ENCODE results near the gene ZNF618.
"Not testable (repeated sequence)": the region's sequence is repeated elsewhere in the genome, so short reads cannot be mapped to it uniquely, and the experiment has no call there.

The ZNF618 gene

GRCh38 chr9:114028646-114029045 lies 152.5 kb downstream of the ZNF618 start:
- DNase-seq: no peak

- no peak for DNase-seq
Observed at GRCh38 chr9:114029311-114030170, 153.4 kb downstream of the ZNF618 start.

- no peak for DNase-seq
Observed at GRCh38 chr9:114030364-114030763, 154.3 kb downstream of the ZNF618 start.

GRCh38 chr9:114031037-114031630 lies 155.0 kb downstream of the ZNF618 start:
- DNase-seq: no peak

- no peak for DNase-seq
Observed at GRCh38 chr9:114031948-114032840, 156.1 kb downstream of the ZNF618 start.

GRCh38 chr9:114033397-114034103 lies 157.4 kb downstream of the ZNF618 start:
- DNase-seq: peak; percentile 21

- DNase-seq: no peak
Observed at GRCh38 chr9:114034196-114034595, 158.1 kb downstream of the ZNF618 start.

GRCh38 chr9:114034661-114035062 lies 158.6 kb downstream of the ZNF618 start:
- no peak for DNase-seq

GRCh38 chr9:114035221-114035844 lies 159.2 kb downstream of the ZNF618 start:
- no peak for DNase-seq

GRCh38 chr9:114035845-114036801 lies 160.0 kb downstream of the ZNF618 start:
- DNase-seq: no peak

- no peak for DNase-seq
Observed at GRCh38 chr9:114037249-114037648, 161.1 kb downstream of the ZNF618 start.

GRCh38 chr9:114037961-114038723 lies 162.0 kb downstream of the ZNF618 start:
- DNase-seq: no peak

- no peak for DNase-seq
Observed at GRCh38 chr9:114038724-114039313, 162.7 kb downstream of the ZNF618 start.

GRCh38 chr9:114039484-114039883 lies 163.4 kb downstream of the ZNF618 start:
- no peak for DNase-seq

- not testable (repeated sequence) for DNase-seq
Observed at GRCh38 chr9:114043660-114044059, 167.6 kb downstream of the ZNF618 start.

GRCh38 chr9:114046237-114046755 lies 170.2 kb downstream of the ZNF618 start:
- DNase-seq: no peak

- DNase-seq: no peak
Observed at GRCh38 chr9:114046875-114047274, 170.8 kb downstream of the ZNF618 start.

GRCh38 chr9:114047717-114048116 lies 171.6 kb downstream of the ZNF618 start:
- peak; percentile 8 for DNase-seq
